Testis (tissue), 2 donors: ENCODE results near the gene S1PR1.

Experiments
- POLR2A ChIP-seq: fragments of 450-650 bp; IDR thresholded peaks from one replicate; pipeline ENCODE4 v1.6.1; 2017; ENCODE audit warnings: antibody characterized with exemption, mild to moderate bottlenecking, moderate library complexity
- TF ChIP-seq, protein P1 (sequence below), 3 experiments: fragments of 450-650 bp in 2 of 3; fragments of 200-600 bp in 1 of 3; sonication (generic) in 1 of 3; IDR thresholded peaks; one replicate each; pipeline ENCODE4 v1.5.1; 2016 to 2019; ENCODE audit warnings: antibody characterized with exemption in 3 of 3, mild to moderate bottlenecking in 2 of 3, moderate library complexity in 1 of 3

DNA sequence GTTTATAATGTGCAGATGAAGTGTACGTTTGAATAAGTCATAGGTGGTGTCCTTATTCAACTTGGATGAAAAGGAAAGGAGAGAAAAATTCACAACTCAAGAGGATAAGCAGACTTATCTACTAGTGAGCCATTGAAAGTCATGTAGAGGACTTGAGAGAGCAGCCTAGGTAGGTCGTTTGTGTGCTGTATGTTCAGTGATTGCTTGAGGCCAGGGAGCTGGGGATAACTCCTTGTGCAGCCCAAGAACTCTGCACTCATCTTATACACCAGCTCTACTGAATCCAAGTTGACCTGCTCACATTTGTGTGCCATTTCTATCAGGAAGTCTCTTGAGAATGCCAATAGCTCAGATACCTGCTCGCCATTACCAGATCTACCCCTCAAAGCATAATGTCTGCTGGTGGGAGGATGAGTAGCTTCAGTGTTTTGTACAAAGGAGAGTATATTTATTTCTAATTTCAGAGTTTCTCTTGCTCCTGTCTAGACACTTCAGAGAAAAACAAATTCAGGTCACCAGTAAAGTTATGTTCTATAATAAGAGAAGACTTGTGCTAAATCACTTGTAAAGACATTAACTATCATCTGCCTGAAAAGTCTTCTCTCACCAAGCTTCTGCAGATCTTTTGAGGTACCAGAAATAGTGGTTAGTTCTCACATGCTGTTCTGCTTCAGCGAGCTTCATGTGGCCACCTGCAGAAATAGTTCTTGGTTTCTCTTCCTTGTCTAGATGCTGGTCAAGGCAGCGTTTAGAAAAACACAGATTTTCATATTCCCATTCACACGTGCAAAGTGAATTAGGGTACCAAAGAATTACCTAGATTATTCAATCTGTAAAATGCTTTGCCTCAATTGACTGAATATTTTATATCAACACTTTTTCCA, 10.8 kb downstream of the S1PR1 start:
- no peak for TF ChIP-seq POLR2A
- TF ChIP-seq, protein P1, sequence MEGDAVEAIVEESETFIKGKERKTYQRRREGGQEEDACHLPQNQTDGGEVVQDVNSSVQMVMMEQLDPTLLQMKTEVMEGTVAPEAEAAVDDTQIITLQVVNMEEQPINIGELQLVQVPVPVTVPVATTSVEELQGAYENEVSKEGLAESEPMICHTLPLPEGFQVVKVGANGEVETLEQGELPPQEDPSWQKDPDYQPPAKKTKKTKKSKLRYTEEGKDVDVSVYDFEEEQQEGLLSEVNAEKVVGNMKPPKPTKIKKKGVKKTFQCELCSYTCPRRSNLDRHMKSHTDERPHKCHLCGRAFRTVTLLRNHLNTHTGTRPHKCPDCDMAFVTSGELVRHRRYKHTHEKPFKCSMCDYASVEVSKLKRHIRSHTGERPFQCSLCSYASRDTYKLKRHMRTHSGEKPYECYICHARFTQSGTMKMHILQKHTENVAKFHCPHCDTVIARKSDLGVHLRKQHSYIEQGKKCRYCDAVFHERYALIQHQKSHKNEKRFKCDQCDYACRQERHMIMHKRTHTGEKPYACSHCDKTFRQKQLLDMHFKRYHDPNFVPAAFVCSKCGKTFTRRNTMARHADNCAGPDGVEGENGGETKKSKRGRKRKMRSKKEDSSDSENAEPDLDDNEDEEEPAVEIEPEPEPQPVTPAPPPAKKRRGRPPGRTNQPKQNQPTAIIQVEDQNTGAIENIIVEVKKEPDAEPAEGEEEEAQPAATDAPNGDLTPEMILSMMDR (IDR thresholded peaks at IDR 0.05): no peak
